Measurements from ENCODE around the gene FNDC1. TPM values are rescaled to one million over a fixed set of nuclear protein-coding genes. Genes with fewer than 3 reads are reported as not detected.

The FNDC1 gene
- total RNA-seq, 1 donor from 2014 or later: 0.64 TPM

- Mint-ChIP-seq H3K4me1 (ENCODE audit: unreplicated experiment) (no peaks in the 10 kb centered on the region), H3K27ac (ENCODE audit: unreplicated experiment) (no peak overlapping the region), H3K36me3 (ENCODE audit: unreplicated experiment) (no peaks in the 10 kb centered on the region), H3K4me3 (ENCODE audit: unreplicated experiment) (no peak overlapping the region), H3K9me3 (ENCODE audit: unreplicated experiment) (peaks cover 17% of the 10 kb centered on the region), H3K27me3 (ENCODE audit: unreplicated experiment) (peaks cover 41% of the 10 kb centered on the region)
- TF ChIP-seq, protein P1, sequence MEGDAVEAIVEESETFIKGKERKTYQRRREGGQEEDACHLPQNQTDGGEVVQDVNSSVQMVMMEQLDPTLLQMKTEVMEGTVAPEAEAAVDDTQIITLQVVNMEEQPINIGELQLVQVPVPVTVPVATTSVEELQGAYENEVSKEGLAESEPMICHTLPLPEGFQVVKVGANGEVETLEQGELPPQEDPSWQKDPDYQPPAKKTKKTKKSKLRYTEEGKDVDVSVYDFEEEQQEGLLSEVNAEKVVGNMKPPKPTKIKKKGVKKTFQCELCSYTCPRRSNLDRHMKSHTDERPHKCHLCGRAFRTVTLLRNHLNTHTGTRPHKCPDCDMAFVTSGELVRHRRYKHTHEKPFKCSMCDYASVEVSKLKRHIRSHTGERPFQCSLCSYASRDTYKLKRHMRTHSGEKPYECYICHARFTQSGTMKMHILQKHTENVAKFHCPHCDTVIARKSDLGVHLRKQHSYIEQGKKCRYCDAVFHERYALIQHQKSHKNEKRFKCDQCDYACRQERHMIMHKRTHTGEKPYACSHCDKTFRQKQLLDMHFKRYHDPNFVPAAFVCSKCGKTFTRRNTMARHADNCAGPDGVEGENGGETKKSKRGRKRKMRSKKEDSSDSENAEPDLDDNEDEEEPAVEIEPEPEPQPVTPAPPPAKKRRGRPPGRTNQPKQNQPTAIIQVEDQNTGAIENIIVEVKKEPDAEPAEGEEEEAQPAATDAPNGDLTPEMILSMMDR (IDR thresholded peaks at IDR 0.05): no peak
- DNase-seq (ENCODE audit: extremely low spot score, unreplicated experiment): no peak
Observed at GRCh38 chr6:159152782-159153181, 16.4 kb upstream of the FNDC1 start.

GRCh38 chr6:159155679-159156078 lies 13.5 kb upstream of the FNDC1 start:
- Mint-ChIP-seq H3K4me1 (ENCODE audit: unreplicated experiment) (no peaks in the 10 kb centered on the region), H3K4me3 (ENCODE audit: unreplicated experiment) (no peak overlapping the region), H3K9me3 (ENCODE audit: unreplicated experiment) (peaks cover 17% of the 10 kb centered on the region), H3K27ac (ENCODE audit: unreplicated experiment) (no peak overlapping the region), H3K27me3 (ENCODE audit: unreplicated experiment) (peaks cover 33% of the 10 kb centered on the region), H3K36me3 (ENCODE audit: unreplicated experiment) (no peaks in the 10 kb centered on the region)
- TF ChIP-seq, protein P1 (IDR thresholded peaks at IDR 0.05): no peak
- no peak for DNase-seq (ENCODE audit: extremely low spot score, unreplicated experiment)

DNA sequence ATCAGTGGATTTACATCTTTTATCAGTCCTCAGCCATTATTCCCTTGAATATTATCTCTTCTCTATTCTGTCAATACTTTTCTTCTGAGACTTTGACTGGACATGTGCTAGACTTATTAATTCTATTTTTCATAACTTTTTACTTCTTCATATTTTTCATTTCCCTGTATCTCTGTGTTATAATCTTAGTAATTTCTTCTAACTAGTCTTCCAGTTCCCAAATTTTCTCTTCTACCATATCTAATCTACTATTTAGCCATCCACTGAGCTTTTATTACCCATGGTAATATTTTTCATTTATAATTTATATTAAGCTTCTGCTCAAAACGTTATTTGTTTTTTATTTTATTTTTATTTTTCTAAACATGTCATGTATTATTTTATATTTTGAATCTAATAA lies 13.1 kb upstream of the FNDC1 start:
- Mint-ChIP-seq H3K27me3 (ENCODE audit: unreplicated experiment) (peaks cover 33% of the 10 kb centered on the region), H3K4me3 (ENCODE audit: unreplicated experiment) (no peak overlapping the region), H3K9me3 (ENCODE audit: unreplicated experiment) (peaks cover 17% of the 10 kb centered on the region), H3K27ac (ENCODE audit: unreplicated experiment) (no peak overlapping the region), H3K4me1 (ENCODE audit: unreplicated experiment) (no peaks in the 10 kb centered on the region), H3K36me3 (ENCODE audit: unreplicated experiment) (no peaks in the 10 kb centered on the region)
- DNase-seq (ENCODE audit: extremely low spot score, unreplicated experiment): no peak
- TF ChIP-seq, protein P1 (IDR thresholded peaks at IDR 0.05): no peak

- no peaks in the 10 kb centered on the region for H3K4me1 Mint-ChIP-seq (ENCODE audit: unreplicated experiment)
- TF ChIP-seq, protein P1 (IDR thresholded peaks at IDR 0.05): no peak
- H3K27ac Mint-ChIP-seq (ENCODE audit: unreplicated experiment): no peak overlapping the region
- no peaks in the 10 kb centered on the region for H3K36me3 Mint-ChIP-seq (ENCODE audit: unreplicated experiment)
- peaks cover 25% of the 10 kb centered on the region for H3K27me3 Mint-ChIP-seq (ENCODE audit: unreplicated experiment)
- peaks cover 21% of the 10 kb centered on the region for H3K9me3 Mint-ChIP-seq (ENCODE audit: unreplicated experiment)
- DNase-seq (ENCODE audit: extremely low spot score, unreplicated experiment): no peak
- no peak overlapping the region for H3K4me3 Mint-ChIP-seq (ENCODE audit: unreplicated experiment)
Observed at GRCh38 chr6:159157431-159157830, 11.8 kb upstream of the FNDC1 start.

DNA sequence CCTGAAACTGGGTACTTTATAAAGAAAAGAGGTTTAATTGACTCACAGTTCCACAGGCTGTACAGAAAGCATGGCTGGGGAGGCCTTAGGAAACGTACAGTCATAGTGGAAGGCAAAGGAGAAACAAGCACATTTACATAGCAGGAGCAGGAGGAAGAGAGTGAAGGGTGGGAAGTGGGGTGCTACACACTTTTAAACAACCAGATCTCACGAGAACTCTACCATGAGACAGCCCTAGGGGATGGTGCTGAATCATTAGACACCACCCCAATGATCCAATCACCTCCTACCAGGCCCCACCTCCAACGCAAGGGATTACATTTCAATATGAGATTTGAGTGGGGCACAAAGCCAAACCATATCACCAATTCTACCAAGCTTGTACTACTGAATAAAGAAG lies 7.4 kb upstream of the FNDC1 start:
- Mint-ChIP-seq H3K9me3 (ENCODE audit: unreplicated experiment) (peaks cover 11% of the 10 kb centered on the region), H3K4me1 (ENCODE audit: unreplicated experiment) (peaks cover 10% of the 10 kb centered on the region), H3K27me3 (ENCODE audit: unreplicated experiment) (peaks cover 41% of the 10 kb centered on the region), H3K27ac (ENCODE audit: unreplicated experiment) (no peak overlapping the region), H3K36me3 (ENCODE audit: unreplicated experiment) (no peaks in the 10 kb centered on the region), H3K4me3 (ENCODE audit: unreplicated experiment) (no peak overlapping the region)
- no peak for DNase-seq (ENCODE audit: extremely low spot score, unreplicated experiment)
- TF ChIP-seq, protein P1 (IDR thresholded peaks at IDR 0.05): no peak

All from osteocyte (in vitro differentiated cells).